OCI-LY7 (cell line): ENCODE results near the gene SNRPA1. TPM values are rescaled to one million over a fixed set of nuclear protein-coding genes. Genes with fewer than 3 reads are reported as not detected.

Experiments
- BruUV-seq: library from RNA; stranded (reverse); fragments of 400-500 nt; replicated peaks from 2 replicates; lab custom pipeline; 2021; lab: Mats Ljungman, UMichigan
- CTCF ChIA-PET: fragments of 300-600 bp; sonication (Branson Sonifier 250); formaldehyde crosslinking; loops from one replicate; lab custom pipeline; 2022; ENCODE audit warnings: antibody characterized with exemption; ENCODE audit not compliant: unreplicated experiment; lab: Charles Lee
- POLR2A ChIA-PET: fragments of 300-600 bp; sonication (Branson Sonifier 250); formaldehyde crosslinking; loops from one replicate; lab custom pipeline; 2022; ENCODE audit warnings: antibody characterized with exemption; lab: Charles Lee
- DNase-seq: peaks from one replicate; pipeline ENCODE4 v3.0.0-alpha.2; 2015; ENCODE audit warnings: low spot score
- H2AFZ ChIP-seq: fragments of 200-600 bp; sonication (generic), shearing (Covaris generic); 2 replicates; pipeline ENCODE4 v1.6.1; 2014; ENCODE audit warnings: mild to moderate bottlenecking, antibody characterized with exemption, low read length, moderate library complexity
- H3K27ac ChIP-seq: fragments of 200-600 bp; sonication (generic); 2 replicates; pipeline ENCODE4 v1.5.1; 2014; ENCODE audit warnings: mixed run types, low read depth, mild to moderate bottlenecking, moderate library complexity, low read length, inconsistent platforms; ENCODE audit not compliant: poor library complexity, severe bottlenecking
- H3K36me3 ChIP-seq: fragments of 200-600 bp; sonication (generic); 2 replicates; pipeline ENCODE4 v1.6.1; 2014; ENCODE audit warnings: mild to moderate bottlenecking, antibody characterized with exemption, low read length, moderate library complexity, mixed read lengths; ENCODE audit not compliant: insufficient read depth
- H3K4me1 ChIP-seq: fragments of 200-600 bp; sonication (generic); 2 replicates; pipeline ENCODE4 v1.5.1; 2014; ENCODE audit warnings: mild to moderate bottlenecking, low read length; ENCODE audit not compliant: insufficient read depth, poor library complexity, severe bottlenecking
- H3K4me2 ChIP-seq: fragments of 200-600 bp; sonication (generic); 2 replicates; pipeline ENCODE4 v1.6.1; 2014; ENCODE audit warnings: mild to moderate bottlenecking, low read length
- H3K4me3 ChIP-seq: fragments of 200-600 bp; sonication (generic); 2 replicates; pipeline ENCODE4 v1.5.1; 2014; ENCODE audit warnings: mild to moderate bottlenecking, low read depth, low read length; ENCODE audit not compliant: poor library complexity, severe bottlenecking
- H3K79me2 ChIP-seq: fragments of 200-600 bp; sonication (generic); 2 replicates; pipeline ENCODE4 v1.6.1; 2016; ENCODE audit warnings: low read depth, mild to moderate bottlenecking, low read length, moderate library complexity, mixed read lengths; ENCODE audit not compliant: insufficient read depth
- H3K9me2 ChIP-seq: fragments of 200-600 bp; sonication (generic); 2 replicates; pipeline ENCODE4 v1.6.1; 2016; ENCODE audit warnings: mild to moderate bottlenecking, low read length, mixed read lengths; ENCODE audit not compliant: insufficient read depth
- H3K9me3 ChIP-seq: fragments of 200-600 bp; sonication (generic); 2 replicates; pipeline ENCODE4 v1.6.1; 2014; ENCODE audit warnings: mild to moderate bottlenecking, mixed run types, low read length, mixed read lengths
- H4K20me1 ChIP-seq: fragments of 200-600 bp; sonication (generic); 2 replicates; pipeline ENCODE4 v1.6.1; 2014; ENCODE audit warnings: mild to moderate bottlenecking, antibody characterized with exemption, low read length, moderate library complexity, mixed read lengths; ENCODE audit not compliant: insufficient read depth
- CTCF ChIP-seq: fragments of 200-600 bp; sonication (generic); conservative IDR thresholded peaks from 2 replicates; pipeline ENCODE4 v1.5.1; 2014; ENCODE audit warnings: mild to moderate bottlenecking, antibody characterized with exemption, low read length, moderate library complexity, mixed read lengths
- EZH2phosphoT487 ChIP-seq: fragments of 200-600 bp; sonication (generic); IDR thresholded peaks from 2 replicates; pipeline ENCODE4 v1.6.1; 2018; ENCODE audit warnings: low read depth, borderline replicate concordance, mild to moderate bottlenecking, mixed run types, antibody characterized with exemption, low read length, moderate library complexity, mixed read lengths
- intact Hi-C: fragments of 100-400 bp; cut with micrococcal nuclease; formaldehyde crosslinking; loops from one replicate; pipeline ENCODE4 v1.10.0; 2022; ENCODE audit not compliant: unreplicated experiment
- total RNA-seq, 2 experiments: library from RNA; depleted of rRNA in 1 of 2; stranded (reverse); fragments of >200 nt in 1 of 2; shearing (Covaris generic) in 1 of 2; gene quantifications; 2 replicates each; pipeline ENCODE4 v1.2.3, GENCODE V29; 2014 to 2022

The SNRPA1 gene
- total RNA-seq, 2 experiments from 2014 or later = 54.3 to 176 TPM

DNA sequence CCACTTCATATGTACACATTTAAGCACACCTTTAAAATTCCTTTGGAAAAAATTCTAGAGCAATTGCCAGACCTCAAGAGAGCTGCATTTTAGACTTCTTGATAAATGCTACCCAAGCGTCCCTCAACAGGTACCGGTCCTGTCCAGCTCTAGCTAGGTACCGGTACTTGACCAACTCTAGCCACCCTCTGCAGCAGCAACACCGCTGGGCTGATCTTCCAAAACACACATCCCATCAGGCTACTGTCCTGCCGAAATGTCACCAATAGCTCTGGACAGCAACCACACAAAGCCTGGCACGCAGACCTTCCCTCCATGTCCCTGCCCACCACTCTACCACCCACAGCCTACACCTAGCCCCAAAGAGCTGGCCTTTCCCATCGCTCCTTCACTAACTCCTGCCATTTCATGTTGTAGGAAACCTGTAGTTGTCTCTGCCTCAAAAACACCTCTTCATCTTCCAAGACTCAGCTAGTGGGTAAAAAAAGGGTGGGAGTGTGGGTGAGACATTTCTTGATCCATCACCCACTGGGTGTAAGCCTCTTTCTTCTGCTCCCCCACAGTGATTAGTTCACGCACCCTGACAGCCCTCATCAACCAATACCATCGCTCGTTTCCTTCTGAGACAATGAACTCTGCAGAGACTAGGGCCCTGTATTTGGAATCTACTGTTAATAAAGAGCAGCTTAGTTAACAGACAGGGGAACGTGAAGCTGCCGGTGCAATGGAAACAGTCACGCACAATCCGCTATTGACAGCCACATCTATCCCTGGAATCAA, 50.0 kb downstream of the SNRPA1 start:
- Histone ChIP-seq H3K4me3 (no peak overlapping the region), H3K4me2 (peak overlapping the region; percentile 72), H2AFZ (no peak overlapping the region), H3K79me2 (peaks cover 7% of the 10 kb centered on the region; the same call in 1 of the 2 replicates), H3K9me2 (no peaks in the 10 kb centered on the region), H3K4me1 (peaks cover 49% of the 10 kb centered on the region), H3K36me3 (no peaks in the 10 kb centered on the region), H4K20me1 (peaks cover 2% of the 10 kb centered on the region; the same call in 1 of the 2 replicates), H3K27ac (no peak overlapping the region), H3K9me3 (no peaks in the 10 kb centered on the region)
- BruUV-seq = no TSS peak
- TF ChIP-seq EZH2phosphoT487 (no peak), CTCF (no peak)
- DNase-seq = no peak
- ChIA-PET POLR2A (interaction anchor here (0.5 to 2.2 kb wide), 7 partner anchors 9 to 322 kb away, joined by 3 to 6 read pairs (median 4); no protein-coding TSS in a partner anchor), CTCF (no interaction called here)
- intact Hi-C loops = loop anchor here (2.0 kb wide), 1 partner anchor 46 kb away; no protein-coding TSS in a partner anchor

DNA sequence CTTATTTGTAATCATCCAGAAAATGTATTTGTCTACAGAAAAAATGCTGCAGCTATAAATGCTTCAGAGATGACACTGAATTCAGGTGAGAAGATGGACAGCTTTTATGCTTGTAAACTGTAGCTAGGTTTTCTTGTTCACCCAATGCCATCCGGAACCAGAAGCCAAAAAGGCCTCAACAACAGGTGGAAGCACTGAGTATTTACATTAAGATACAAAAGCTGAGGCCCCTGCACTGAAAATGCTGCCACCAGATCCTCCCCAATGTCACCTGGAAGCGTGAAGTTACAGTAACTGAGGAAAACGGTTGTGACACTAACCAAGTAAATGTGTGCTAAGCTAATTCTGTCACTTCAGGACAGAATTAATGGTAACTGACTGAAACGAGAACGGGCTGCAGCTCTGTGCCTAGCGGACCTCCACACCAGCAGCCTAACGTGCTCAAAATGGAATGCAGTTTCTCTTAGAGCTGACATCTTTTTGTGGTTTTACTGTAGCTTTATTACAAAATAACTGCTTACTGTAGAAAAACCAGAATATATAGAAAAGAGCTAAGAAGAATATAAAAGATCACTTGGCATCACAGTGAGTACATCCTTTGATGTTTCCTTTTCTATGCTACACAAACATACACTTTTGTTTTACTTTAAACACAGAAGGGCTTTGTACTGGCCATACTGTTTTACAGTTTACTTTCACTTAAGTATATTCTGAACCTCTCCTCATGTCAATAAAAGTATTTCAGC, 50.8 kb downstream of the SNRPA1 start:
- H3K27ac ChIP-seq = peak overlapping the region; percentile 26
- H4K20me1 ChIP-seq = no peaks in the 10 kb centered on the region
- no TSS peak for BruUV-seq
- DNase-seq = peak; percentile 42
- no peaks in the 10 kb centered on the region for H3K9me2 ChIP-seq
- peak overlapping the region; percentile 72 for H3K4me2 ChIP-seq
- CTCF ChIA-PET = no interaction called here
- H3K4me3 ChIP-seq = no peak overlapping the region
- peaks cover 7% of the 10 kb centered on the region; the same call in 1 of the 2 replicates for H3K79me2 ChIP-seq
- peak overlapping the region; percentile 15; the same call in 1 of the 2 replicates for H2AFZ ChIP-seq
- H3K4me1 ChIP-seq = peaks cover 49% of the 10 kb centered on the region
- no peak for TF ChIP-seq EZH2phosphoT487
- peak; percentile 31; the same call in 1 of the 2 replicates for TF ChIP-seq CTCF
- no peaks in the 10 kb centered on the region for H3K36me3 ChIP-seq
- POLR2A ChIA-PET = interaction anchor here (0.5 to 2.2 kb wide), 6 partner anchors 8 to 496 kb away, joined by 3 to 6 read pairs (median 4); partner anchors contain the start of gene SNRPA1
- intact Hi-C loops = loop anchor here (2.0 kb wide), 1 partner anchor 45 kb away; no protein-coding TSS in a partner anchor
- no peaks in the 10 kb centered on the region for H3K9me3 ChIP-seq
